HG02840 (cell line): Measurements from ENCODE around the gene PLPP4.
A peak's percentile ranks its signal among the peaks of the same experiment; 100 is the strongest.

ENCODE experiments used
- ATAC-seq: cut with Tn5 transposase; IDR thresholded peaks from one replicate; pipeline ENCODE4 v1.9.1; 2021; ENCODE audit warnings: mild to moderate bottlenecking, moderate library complexity, moderate number of reproducible peaks; ENCODE audit not compliant: unreplicated experiment, low FRiP score

The PLPP4 gene

DNA sequence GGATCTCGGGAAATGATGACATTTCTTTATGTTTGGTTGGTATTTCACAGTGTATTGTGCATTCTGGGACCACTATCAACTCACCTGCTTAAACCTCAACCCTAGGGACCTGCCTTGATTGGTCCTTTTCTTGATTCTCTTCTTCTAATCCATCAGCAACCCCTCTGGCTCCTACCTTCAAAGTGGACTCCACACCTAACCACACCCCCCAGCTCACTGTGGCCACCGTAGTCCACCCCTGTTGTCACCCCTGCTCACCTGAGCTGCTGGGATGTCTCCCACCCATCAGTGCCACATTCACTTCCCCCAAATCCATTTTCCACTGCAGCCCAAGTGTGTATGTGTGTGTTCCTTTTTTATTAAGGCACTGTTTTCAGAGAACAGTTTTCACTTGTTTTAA lies 145.0 kb downstream of the PLPP4 start:
- no peak for ATAC-seq

DNA sequence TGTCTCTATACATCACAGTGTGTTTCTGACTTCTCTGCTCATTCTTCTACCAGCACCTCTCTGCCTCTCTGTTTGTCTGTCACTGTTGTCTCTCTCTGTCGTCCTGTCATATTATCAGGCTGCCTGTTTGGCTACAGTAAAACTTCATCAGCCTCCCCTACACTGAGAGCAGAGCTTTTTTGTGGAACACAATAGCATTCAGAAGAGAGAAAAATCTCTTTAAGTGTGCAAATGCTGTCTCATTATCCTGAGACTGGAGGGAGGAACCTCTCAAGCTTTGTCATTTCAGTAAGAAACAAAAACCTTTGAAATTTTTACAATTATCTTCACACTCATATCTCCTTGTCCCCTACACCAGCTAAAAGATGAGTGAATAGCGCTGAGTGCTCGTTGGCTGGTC lies 148.4 kb downstream of the PLPP4 start:
- no peak for ATAC-seq

DNA sequence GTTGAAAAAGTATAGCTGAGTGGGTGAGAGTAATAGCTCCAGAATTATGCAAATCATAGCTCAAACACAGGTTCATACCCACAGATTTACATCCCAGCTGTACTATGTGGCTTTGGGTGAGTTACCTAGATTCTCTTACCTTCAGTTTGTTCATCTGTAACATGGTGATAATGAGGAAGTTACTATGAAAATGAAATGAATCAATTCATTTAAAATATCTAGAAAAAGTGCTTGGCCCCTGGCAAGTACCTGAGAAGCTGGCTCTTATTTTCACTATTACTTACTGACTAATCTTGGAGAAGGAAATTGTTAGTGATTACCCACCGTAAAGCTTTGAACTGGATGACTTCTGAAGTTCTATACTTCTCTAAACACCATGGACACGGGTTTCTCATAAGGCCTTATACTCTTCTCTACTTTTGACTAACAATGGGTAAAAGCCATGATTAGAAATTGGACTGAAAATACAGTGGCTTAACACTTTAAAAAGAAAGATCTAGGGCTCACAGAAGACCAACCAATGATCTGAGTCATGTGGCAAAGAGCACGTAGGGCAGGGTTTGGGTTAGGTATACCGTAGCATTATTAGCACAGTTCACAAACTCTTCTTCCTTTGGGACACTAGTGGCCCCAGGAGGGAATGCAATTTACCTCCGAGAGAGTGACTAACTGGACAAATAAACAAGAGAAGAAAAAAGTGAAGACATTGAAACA lies 149.2 kb downstream of the PLPP4 start:
- ATAC-seq: peak; percentile 65

DNA sequence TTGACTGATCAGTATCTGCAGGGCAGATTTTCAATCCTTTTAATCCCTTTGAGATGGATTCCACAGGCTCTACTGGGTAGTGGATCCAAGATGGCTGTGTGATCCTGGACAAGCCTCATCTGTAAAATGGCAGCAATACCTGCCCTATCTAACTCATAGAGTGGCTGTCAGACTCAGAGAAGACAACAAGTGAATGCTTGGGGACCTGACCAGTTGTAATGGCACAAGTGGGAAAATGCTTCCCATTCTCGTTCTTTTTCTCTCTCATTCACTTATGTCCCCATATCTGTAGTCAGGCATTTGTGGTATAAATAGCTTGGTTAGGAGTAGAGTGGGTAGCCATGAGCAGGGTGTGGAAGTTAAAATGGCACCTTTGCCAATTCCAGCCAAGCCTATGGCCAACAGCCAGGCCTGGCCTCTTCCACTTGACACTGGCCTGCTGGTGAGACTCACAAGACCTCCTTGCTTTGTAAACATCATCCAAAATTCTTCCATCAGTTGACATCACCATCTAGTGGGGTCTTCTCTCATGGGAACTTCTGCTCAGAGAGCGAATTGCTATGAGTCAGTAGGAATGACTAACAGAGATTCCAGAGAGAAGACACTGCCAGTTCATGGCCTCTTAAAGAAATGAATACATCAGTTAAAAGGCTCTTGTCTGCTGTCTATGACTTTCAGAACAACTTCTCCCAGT lies 150.1 kb downstream of the PLPP4 start:
- no peak for ATAC-seq

DNA sequence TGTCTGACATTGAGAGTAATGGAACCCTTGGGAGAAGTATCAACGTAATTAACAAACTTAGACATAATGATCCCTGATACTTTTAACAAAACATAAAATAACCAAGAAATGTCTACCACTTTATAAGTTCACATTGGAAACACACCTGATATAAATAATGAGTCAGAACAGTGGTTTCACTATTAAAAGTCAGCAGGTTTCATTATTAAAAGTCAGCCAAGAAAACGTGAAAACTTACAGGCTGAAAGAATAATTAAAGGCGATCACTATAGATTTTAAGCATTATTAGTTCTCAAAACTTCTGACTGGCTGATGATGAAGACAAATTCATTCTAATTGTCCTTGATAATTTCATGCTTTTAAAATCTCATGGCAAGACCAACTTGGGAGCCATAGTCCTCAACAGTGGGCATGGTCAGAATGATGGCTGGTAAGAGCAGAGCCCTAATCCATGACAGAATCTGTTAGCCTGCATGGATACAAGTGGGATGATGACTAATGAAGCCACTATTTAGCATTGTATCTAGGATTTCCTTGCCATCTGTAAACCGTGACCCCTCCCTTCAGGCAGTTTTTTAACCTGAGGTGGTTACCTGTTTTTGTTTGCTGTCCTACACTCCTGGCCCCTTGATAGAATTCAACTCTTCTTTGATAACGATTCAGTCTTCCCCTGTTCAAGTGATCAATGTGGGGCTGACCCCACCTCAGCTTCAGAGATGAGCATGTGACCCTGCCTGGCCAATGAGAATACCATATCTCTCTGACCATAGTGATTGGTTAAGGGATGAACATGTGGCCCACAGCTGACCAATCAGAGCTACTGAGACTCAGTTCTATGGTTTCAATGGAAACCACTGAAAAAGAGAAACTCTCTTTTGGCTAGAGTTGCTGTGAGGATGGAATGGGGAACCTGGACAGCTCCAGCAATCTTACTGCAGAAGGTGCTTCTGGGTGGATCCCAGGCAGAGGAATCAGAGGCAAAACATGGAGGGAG lies 151.0 kb downstream of the PLPP4 start:
- no peak for ATAC-seq

DNA sequence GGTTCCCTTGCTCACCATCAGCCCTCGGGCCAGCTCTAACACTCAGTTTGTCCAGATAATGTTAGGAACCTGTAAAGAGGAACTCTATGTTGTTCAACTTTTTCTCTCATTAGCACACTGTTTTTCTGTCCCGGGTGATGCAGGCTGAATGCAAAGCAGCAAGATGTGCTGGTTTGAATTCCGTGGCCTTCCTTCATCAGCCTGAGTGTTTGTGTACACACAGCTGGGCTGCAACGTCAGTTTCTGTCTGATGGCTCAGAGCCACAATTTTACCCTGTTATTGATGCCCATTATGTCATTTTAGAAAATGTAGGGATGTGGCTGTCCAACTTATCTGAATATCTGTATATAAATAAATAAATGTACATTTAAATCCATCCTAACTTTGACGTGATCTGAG lies 152.0 kb downstream of the PLPP4 start:
- no peak for ATAC-seq

DNA sequence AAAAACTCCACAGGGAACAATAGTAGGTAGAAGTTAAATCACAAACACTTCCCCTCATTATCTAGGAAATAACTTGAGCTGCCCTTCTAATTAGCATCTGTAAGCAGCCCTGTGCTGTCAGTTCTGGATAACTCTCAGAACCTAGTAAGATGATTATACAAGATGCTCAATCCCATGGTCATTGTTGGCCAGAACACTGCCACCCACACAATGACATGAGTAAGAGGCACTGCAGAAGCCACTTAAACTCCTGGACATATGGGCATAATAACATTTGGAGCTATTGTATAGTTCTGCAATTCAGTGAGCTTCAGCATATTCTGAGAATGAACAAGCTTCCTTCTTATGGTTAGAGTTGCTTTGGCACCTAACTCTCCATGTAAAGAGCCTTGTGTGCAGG lies 153.8 kb downstream of the PLPP4 start:
- ATAC-seq: no peak

DNA sequence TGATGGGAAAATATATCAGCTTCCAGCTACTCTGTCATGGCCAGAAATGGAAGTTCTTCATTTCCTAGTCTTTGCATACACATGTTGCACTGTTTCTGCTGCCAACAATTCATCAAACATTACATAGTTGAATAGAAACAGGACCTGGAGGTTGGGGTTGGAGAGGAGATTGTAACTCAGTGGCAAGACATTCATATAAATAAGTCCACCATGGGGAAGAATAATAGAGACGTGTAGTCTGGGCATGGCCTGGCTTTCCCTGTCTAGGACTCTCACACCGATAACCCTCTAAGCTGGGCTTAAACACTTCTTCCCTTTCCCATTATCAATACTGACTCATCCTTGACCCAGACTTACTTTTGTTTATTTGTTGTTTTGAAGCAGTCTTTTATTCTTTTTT lies 155.7 kb downstream of the PLPP4 start:
- no peak for ATAC-seq

DNA sequence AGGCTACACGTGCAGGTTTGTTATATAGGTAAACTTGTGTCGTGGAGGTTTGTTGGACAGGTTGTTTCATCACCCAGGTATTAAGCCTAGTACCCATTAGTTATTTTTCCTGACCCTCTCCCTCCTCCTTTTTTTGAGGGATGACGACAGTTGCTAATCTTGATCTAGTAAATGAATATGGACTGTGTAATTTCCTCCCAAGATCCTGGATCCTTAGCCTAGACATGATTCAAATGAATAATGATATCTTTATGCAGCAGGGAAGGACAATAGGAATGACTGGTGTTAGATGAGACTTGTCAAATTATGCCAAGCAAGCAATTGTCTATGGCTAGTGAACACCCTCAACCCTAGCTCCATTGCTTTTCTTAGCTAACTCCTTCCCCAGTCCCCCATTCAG lies 156.2 kb downstream of the PLPP4 start:
- ATAC-seq: no peak

DNA sequence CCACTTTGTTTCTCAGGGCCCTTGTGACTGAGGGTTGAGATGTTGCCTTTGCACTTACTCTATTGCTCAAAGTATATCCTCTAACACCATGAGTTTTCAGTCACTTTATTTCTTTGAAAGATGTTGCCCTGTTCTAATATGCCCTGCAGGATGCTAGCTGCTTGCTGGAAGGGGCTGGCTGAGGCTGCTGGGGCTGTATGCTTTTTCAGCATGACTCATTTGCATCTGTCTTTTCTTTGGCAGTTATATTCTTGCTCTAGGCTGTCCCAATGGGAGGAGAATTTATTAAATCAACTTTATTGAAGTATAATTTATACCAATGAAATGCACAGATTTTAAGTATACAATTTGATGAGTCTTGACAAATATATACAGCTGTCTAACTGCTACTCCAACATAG lies 157.7 kb downstream of the PLPP4 start:
- ATAC-seq: no peak

DNA sequence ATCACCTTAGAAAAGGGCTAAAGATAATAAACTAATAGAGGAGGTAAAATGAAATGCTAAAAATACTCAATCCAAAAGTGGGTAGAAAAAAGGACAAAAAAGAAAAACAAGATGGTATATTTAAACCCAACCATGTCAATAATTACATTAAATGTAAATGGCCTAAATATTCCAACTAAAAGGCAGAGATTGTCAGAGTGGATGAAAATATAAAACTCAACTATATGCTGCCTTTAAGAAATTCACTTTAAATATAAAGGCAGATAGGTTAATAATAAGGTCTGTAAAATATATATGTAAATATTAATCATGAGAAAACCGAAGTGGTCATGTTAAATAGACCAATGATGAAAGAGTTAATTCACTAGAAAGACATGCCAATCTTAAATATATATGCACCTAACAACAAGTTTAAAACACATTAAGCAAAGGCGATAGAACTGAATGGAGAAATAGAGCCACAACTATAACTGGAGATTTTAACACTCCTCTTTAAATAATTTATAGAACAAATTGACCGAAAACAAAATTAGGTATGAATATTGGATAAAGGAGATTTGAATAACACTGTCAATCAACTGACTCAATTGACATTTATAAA lies 159.4 kb downstream of the PLPP4 start:
- no peak for ATAC-seq

DNA sequence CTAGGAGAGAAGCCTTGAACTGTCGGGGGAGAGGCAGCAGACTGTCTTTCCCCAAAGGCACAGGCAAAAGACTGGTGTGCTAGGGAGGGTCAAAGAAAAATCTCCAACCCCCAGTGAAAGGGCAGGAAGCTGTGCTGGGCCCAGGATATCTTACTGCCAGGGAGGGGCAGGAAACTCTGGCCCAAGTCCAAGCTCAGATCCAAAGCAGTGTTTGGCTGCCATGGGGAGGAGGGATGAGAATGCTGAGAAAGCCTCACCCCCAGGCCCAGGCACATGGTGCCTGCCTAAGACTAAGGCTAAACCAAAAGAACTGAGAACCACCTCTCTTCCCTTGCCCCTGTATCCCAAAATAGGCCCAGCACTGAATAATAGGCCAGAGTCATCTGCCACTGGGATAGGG lies 171.2 kb downstream of the PLPP4 start:
- no peak for ATAC-seq

DNA sequence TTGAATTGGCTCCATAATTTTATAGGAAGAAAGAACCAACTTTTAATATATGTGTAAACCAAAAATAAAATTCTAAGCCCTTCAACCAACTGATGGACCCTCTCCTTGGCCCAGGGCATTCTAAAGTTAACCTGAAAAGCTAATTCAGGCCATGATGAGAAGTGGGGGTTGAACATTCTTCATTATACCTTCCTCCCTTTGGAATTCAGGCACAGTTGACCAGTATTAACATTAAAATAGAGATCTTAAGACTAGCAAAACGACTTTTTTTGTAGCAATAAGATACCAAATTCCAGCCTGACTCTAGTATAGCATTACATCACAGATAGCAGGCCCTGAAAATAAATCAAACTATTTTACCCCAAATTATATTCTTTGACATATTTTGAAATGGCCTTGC lies 173.2 kb downstream of the PLPP4 start:
- ATAC-seq: no peak

DNA sequence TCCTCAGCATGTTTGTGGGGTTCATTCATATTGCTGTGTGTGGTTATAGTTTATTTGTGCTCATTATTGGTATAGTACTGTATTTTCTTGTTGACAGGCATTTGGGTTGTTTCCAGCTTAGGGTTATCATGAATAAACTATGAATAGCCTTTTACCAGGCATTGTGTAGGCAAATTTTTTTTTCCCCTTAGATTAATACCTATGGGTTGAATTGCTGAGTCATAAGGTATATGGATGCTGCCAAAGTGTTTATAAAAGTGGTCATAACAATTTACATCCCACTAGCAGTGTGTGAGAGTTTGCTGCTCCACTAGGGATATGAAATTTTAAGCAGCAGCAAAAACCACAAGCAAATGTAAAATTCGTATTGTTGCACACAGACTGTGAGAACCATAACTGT lies 175.0 kb downstream of the PLPP4 start:
- no peak for ATAC-seq

DNA sequence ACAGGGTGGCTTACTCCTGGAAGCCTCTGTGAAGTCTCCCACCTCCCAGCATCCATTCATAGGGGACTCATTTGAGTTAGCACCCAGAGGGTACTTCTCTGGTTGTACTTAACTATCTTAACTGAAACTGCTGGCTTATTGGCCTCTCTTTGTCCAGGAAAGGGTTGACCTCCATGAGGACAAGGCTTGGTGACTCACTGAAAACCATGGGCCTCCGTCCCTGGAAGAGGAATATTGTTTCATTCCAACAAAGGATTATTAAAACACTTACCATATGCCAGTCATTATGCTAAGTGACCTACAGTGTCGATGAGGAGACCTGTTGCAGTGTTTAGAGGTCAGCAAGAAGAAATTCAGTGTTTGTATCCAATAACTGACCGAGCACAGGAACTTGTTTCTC lies 175.9 kb downstream of the PLPP4 start:
- no peak for ATAC-seq

DNA sequence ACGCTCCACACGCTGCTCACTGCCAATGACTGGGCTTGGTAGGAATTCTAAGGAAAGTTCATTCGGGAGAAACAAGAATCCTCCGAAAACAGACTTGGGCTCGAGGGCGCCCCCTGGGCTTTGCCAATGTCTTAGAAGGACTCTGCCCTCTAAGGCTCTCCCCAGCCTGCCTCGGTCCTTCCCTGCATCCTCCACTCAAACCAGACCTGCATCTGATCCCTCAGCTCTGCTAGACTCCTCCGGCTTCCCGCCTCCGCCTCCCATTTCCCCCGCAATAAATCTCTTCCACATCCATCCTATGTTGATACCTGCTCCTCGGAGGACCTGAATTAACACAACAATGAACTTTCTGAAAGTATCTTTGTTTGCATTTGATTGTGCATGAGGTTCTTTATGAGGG lies 177.6 kb downstream of the PLPP4 start:
- no peak for ATAC-seq
